HepG2 (cell line): ENCODE measurements around the gene ZSWIM5. TPM values are rescaled to one million over a fixed set of nuclear protein-coding genes. Genes with fewer than 3 reads are reported as not detected.

Experiments
- ATF7-NPFF ChIP-seq: sonication (generic); formaldehyde crosslinking; IDR thresholded peaks from 2 replicates; pipeline ENCODE4 v1.8.1; 2023; ENCODE audit warnings: mild to moderate bottlenecking, low read depth, missing genetic modification reagents, moderate library complexity
- DMAP1 ChIP-seq: IDR thresholded peaks from 2 replicates; pipeline ENCODE4 v1.6.1; 2016
- FOXK2 ChIP-seq: fragments of 450-650 bp; IDR thresholded peaks from 2 replicates; pipeline ENCODE4 v1.6.1; 2016
- GLI4 ChIP-seq: sonication (generic); formaldehyde crosslinking; IDR thresholded peaks from 2 replicates; pipeline ENCODE4 v1.5.1; 2020; ENCODE audit warnings: missing genetic modification reagents, mild to moderate bottlenecking, moderate library complexity, borderline replicate concordance
- HOXA5 ChIP-seq: sonication (generic); formaldehyde crosslinking; IDR thresholded peaks from 2 replicates; pipeline ENCODE4 v1.4.0; 2020; ENCODE audit warnings: missing genetic modification reagents
- HOXA7 ChIP-seq: sonication (generic); formaldehyde crosslinking; IDR thresholded peaks from 2 replicates; pipeline ENCODE4 v1.8.1; 2022; ENCODE audit warnings: mild to moderate bottlenecking, missing genetic modification reagents, moderate library complexity
- IKZF5 ChIP-seq: IDR thresholded peaks from 2 replicates; pipeline ENCODE4 v1.6.1; 2018; ENCODE audit warnings: missing genetic modification reagents, mild to moderate bottlenecking, missing compliant biosample characterization
- KDM5B ChIP-seq: sonication (generic); formaldehyde crosslinking; IDR thresholded peaks from 2 replicates; pipeline ENCODE4 v1.4.0; 2020; ENCODE audit warnings: missing genetic modification reagents, mild to moderate bottlenecking, borderline replicate concordance
- KDM6A ChIP-seq: IDR thresholded peaks from 2 replicates; pipeline ENCODE4 v1.6.1; 2016; ENCODE audit warnings: low read depth
- RCOR2 ChIP-seq: IDR thresholded peaks from 2 replicates; pipeline ENCODE4 v1.6.1; 2016; ENCODE audit warnings: missing biosample characterization, missing genetic modification reagents
- RELA ChIP-seq: sonication (generic); formaldehyde crosslinking; IDR thresholded peaks from 2 replicates; pipeline ENCODE4 v1.4.0; 2020; ENCODE audit warnings: missing genetic modification reagents
- STAT5B ChIP-seq: sonication (generic); formaldehyde crosslinking; IDR thresholded peaks from 2 replicates; pipeline ENCODE4 v1.4.0; 2020; ENCODE audit warnings: missing genetic modification reagents
- TBP ChIP-seq: sonication (generic); formaldehyde crosslinking; IDR thresholded peaks from 2 replicates; pipeline ENCODE4 v1.5.0; 2020; ENCODE audit warnings: missing genetic modification reagents
- TFDP2 ChIP-seq: sonication (generic); formaldehyde crosslinking; IDR thresholded peaks from 2 replicates; pipeline ENCODE4 v1.4.0; 2020; ENCODE audit warnings: missing genetic modification reagents
- THAP7 ChIP-seq: sonication (generic); formaldehyde crosslinking; IDR thresholded peaks from 2 replicates; pipeline ENCODE4 v1.8.1; 2023; ENCODE audit warnings: mild to moderate bottlenecking, missing genetic modification reagents
- U2AF2 ChIP-seq: fragments of 200-400 bp; formaldehyde crosslinking; IDR thresholded peaks from 2 replicates; pipeline ENCODE4 v1.6.1; 2017; ENCODE audit warnings: low read depth, mild to moderate bottlenecking, low read length
- ZBED4 ChIP-seq: sonication (generic); formaldehyde crosslinking; IDR thresholded peaks from 2 replicates; pipeline ENCODE4 v1.4.0; 2020; ENCODE audit warnings: missing genetic modification reagents, borderline replicate concordance
- ZFP36L1 ChIP-seq: sonication (generic); formaldehyde crosslinking; IDR thresholded peaks from 2 replicates; pipeline ENCODE4 v1.8.0; 2022; ENCODE audit warnings: mild to moderate bottlenecking, missing genetic modification reagents, moderate library complexity
- ZNF121 ChIP-seq: sonication (generic); formaldehyde crosslinking; IDR thresholded peaks from 2 replicates; pipeline ENCODE4 v1.5.0; 2020; ENCODE audit warnings: mild to moderate bottlenecking, missing genetic modification reagents
- ZNF17 ChIP-seq: sonication (generic); formaldehyde crosslinking; IDR thresholded peaks from 2 replicates; pipeline ENCODE4 v1.5.0; 2020; ENCODE audit warnings: mild to moderate bottlenecking, missing genetic modification reagents
- ZNF180 ChIP-seq: sonication (generic); formaldehyde crosslinking; IDR thresholded peaks from 2 replicates; pipeline ENCODE4 v1.4.0; 2020; ENCODE audit warnings: low read depth, missing genetic modification reagents, borderline replicate concordance
- ZNF274 ChIP-seq: sonication (generic); formaldehyde crosslinking; IDR thresholded peaks from 2 replicates; pipeline ENCODE4 v1.5.1; 2020; ENCODE audit warnings: mild to moderate bottlenecking, missing genetic modification reagents
- ZNF331 ChIP-seq: sonication (generic); formaldehyde crosslinking; IDR thresholded peaks from 2 replicates; pipeline ENCODE4 v1.4.0; 2020; ENCODE audit warnings: missing genetic modification reagents
- ZNF382 ChIP-seq: sonication (generic); formaldehyde crosslinking; IDR thresholded peaks from 2 replicates; pipeline ENCODE4 v1.5.0; 2020; ENCODE audit warnings: missing genetic modification reagents, mild to moderate bottlenecking, borderline replicate concordance
- ZNF562 ChIP-seq: sonication (generic); formaldehyde crosslinking; IDR thresholded peaks from 2 replicates; pipeline ENCODE4 v1.8.0; 2022; ENCODE audit warnings: missing genetic modification reagents, borderline replicate concordance
- polyA plus RNA-seq, 8 experiments: library from polyadenylated mRNA; depleted of rRNA in 3 of 8; stranded (reverse) in 7 of 8; unstranded in 1 of 8; fragments of >200 nt; fragmentation: Illumina TruSeq in 4 of 8; extraction: Trizol in 4 of 8; gene quantifications; 2 replicates each; pipeline versions ENCODE4 v1.2.1 to v1.2.3, GENCODE V29; 2011 to 2016; ENCODE audit warnings: low read depth in 4 of 8, missing spikeins in 1 of 8, mixed read lengths in 1 of 8; ENCODE audit not compliant: insufficient read depth in 1 of 8
- total RNA-seq, 5 experiments: library from RNA; depleted of rRNA; stranded (reverse); fragments of >200 nt; fragmentation: Illumina TruSeq; extraction: Trizol; gene quantifications; 2 replicates each; pipeline ENCODE4 v1.2.3, GENCODE V29; 2016; ENCODE audit warnings: low read depth in 1 of 5

The ZSWIM5 gene
- total and polyA plus RNA-seq, 2 of the 13 experiments (the other 11 are each of a cell fraction or from before 2014, with no cell fraction given), result 11.0 to 20.6 TPM

- TF ChIP-seq ZBED4 (CRISPR knock-in tag) (no peak), RCOR2 (CRISPR knock-in tag) (no peak), THAP7 (CRISPR knock-in tag) (no peak), STAT5B (CRISPR knock-in tag) (no peak), ZNF562 (no peak), KDM5B (CRISPR knock-in tag) (peak; percentile 34; the same call in 1 of the 2 replicates), ZNF274 (no peak), ZNF180 (CRISPR knock-in tag) (no peak), RELA (no peak), ZNF382 (no peak), ZNF121 (CRISPR knock-in tag) (0 out of 2 replicates have a peak, but pooled peaks have one; percentile 7), IKZF5 (peak; percentile 13; the same call in 1 of the 2 replicates), TFDP2 (CRISPR knock-in tag) (no peak), HOXA5 (CRISPR knock-in tag) (no peak), KDM6A (CRISPR knock-in tag) (0 out of 2 replicates have a peak, but pooled peaks have one; percentile 13), FOXK2 (no peak), TBP (no peak), GLI4 (no peak), U2AF2 (no peak), ZFP36L1 (CRISPR knock-in tag) (no peak), DMAP1 (CRISPR knock-in tag) (peak; percentile 56; the same call in 1 of the 2 replicates), ATF7-NPFF (CRISPR knock-in tag) (no peak), ZNF17 (CRISPR knock-in tag) (no peak), ZNF331 (CRISPR knock-in tag) (0 out of 2 replicates have a peak, but pooled peaks have one; percentile 35), HOXA7 (no peak)
These were observed 193.6 kb downstream of the ZSWIM5 start (continued) for GRCh38 chr1:45012639-45013278.
